ENCODE data around the gene COL13A1. TPM values are rescaled to one million over a fixed set of nuclear protein-coding genes. Genes with fewer than 3 reads are reported as not detected.

Gene COL13A1
- total RNA-seq, 1 experiment from 2014 or later: 5.9 TPM

- TF ChIP-seq REST (IDR thresholded peaks at IDR 0.05; ENCODE audit: low read depth): no peak
- TF ChIP-seq ATF3 (IDR thresholded peaks at IDR 0.05): no peak
- no peak for TF ChIP-seq YY1 (IDR thresholded peaks at IDR 0.05; ENCODE audit: extremely low read depth, insufficient replicate concordance, low read depth, low read length)
These were observed 43.0 kb downstream of the COL13A1 start (continued) for GRCh38 chr10:69844698-69845097.

GRCh38 chr10:69845574-69846292 lies 44.0 kb downstream of the COL13A1 start:
- RAD21 ChIA-PET (ENCODE audit: low non-redundant PET in 1 of 2, low total read pairs in 2 of 2, uncharacterized antibody in 2 of 2, unreplicated experiment in 2 of 2): no interaction called here
- no peak for ATAC-seq
- intact Hi-C loops (cut with micrococcal nuclease): no loop called here
- Histone ChIP-seq H3K36me3 (ENCODE audit: control insufficient read depth in 1 of 2, insufficient read depth in 2 of 2, low read length in 2 of 2) (no peaks in the 10 kb centered on the region), H3K9me2 (ENCODE audit: insufficient read depth) (no peaks in the 10 kb centered on the region), H3K27me3 (ENCODE audit: insufficient read depth, low read length) (no peaks in the 10 kb centered on the region), H3K4me1 (ENCODE audit: control insufficient read depth in 1 of 2, insufficient read depth in 2 of 2, low read length in 2 of 2) (peaks cover 2 to 16% of the 10 kb centered on the region in 2 experiments; a peak in 3 of 4 replicates), H3K9me3 (ENCODE audit: control insufficient read depth in 1 of 2, insufficient read depth in 1 of 2, low read depth in 1 of 2, low read length in 2 of 2) (no peaks in the 10 kb centered on the region), H3K27ac (ENCODE audit: low read depth, low read length) (no peak overlapping the region), H3K4me2 (ENCODE audit: low read length) (no peak overlapping the region), H2AFZ (ENCODE audit: low read depth, low read length, poor library complexity, severe bottlenecking) (no peak overlapping the region), H3K9ac (ENCODE audit: low read length) (no peak overlapping the region), H4K20me1 (ENCODE audit: insufficient read depth) (no peaks in the 10 kb centered on the region), H3K79me2 (ENCODE audit: insufficient read depth, low read length) (no peaks in the 10 kb centered on the region), H3K4me3 (replicated peaks in 1 of 2; ENCODE audit: low read depth in 1 of 2, low read length in 2 of 2) (no peak overlapping the region)
- TF ChIP-seq TCF7L2 (IDR thresholded peaks at IDR 0.05; ENCODE audit: borderline replicate concordance, extremely low read depth, insufficient read depth, insufficient read length) (no peak), EZH2phosphoT487 (IDR thresholded peaks at IDR 0.05; ENCODE audit: borderline replicate concordance) (no peak)
- POLR2A ChIA-PET: no interaction called here
- no peak for DNase-seq (ENCODE audit: low read depth, low spot score)
- CTCF ChIA-PET: no interaction called here
- no TSS peak for BruUV-seq (replicated peaks)
